Loucy (cell line): ENCODE results near the gene KCNJ11.

Experiments
- H2AFZ ChIP-seq: fragments of 200-600 bp; sonication (generic); 2 replicates; pipeline ENCODE4 v1.6.0; 2016; ENCODE audit warnings: antibody characterized with exemption, mild to moderate bottlenecking, low read length, moderate library complexity
- H3F3A ChIP-seq: fragments of 200-600 bp; 2 replicates; pipeline ENCODE4 v1.6.0; 2016; ENCODE audit warnings: antibody characterized with exemption, low read depth, mild to moderate bottlenecking
- H3K27me3 ChIP-seq: fragments of 200-600 bp; sonication (generic); 2 replicates; pipeline ENCODE4 v1.6.1; 2014; ENCODE audit warnings: low read length, mild to moderate bottlenecking; ENCODE audit not compliant: insufficient read depth, poor library complexity, severe bottlenecking
- H3K36me3 ChIP-seq: fragments of 200-600 bp; sonication (generic); 2 replicates; pipeline ENCODE4 v1.6.1; 2016; ENCODE audit warnings: low read length; ENCODE audit not compliant: insufficient read depth
- H3K4me1 ChIP-seq: fragments of 200-600 bp; sonication (generic); 2 replicates; pipeline ENCODE4 v1.5.1; 2014; ENCODE audit warnings: low read length, mild to moderate bottlenecking; ENCODE audit not compliant: insufficient read depth, poor library complexity, severe bottlenecking
- H3K4me2 ChIP-seq: fragments of 200-600 bp; sonication (generic); 2 replicates; pipeline ENCODE4 v1.6.0; 2014; ENCODE audit warnings: antibody characterized with exemption, low read length, low read depth, mild to moderate bottlenecking; ENCODE audit not compliant: poor library complexity, severe bottlenecking
- H3K4me3 ChIP-seq: fragments of 200-600 bp; sonication (generic); 2 replicates; pipeline ENCODE4 v1.5.1; 2014; ENCODE audit warnings: low read length, mild to moderate bottlenecking, mixed read lengths; ENCODE audit not compliant: poor library complexity, severe bottlenecking
- H3K79me2 ChIP-seq: fragments of 200-600 bp; sonication (generic); 2 replicates; pipeline ENCODE4 v1.6.1; 2014; ENCODE audit warnings: low read length; ENCODE audit not compliant: insufficient read depth
- H3K9ac ChIP-seq: fragments of 200-600 bp; sonication (generic); 2 replicates; pipeline ENCODE4 v1.6.0; 2014; ENCODE audit warnings: mild to moderate bottlenecking, low read depth, low read length, moderate library complexity; ENCODE audit not compliant: poor library complexity, severe bottlenecking
- H3K9me2 ChIP-seq: fragments of 200-600 bp; sonication (generic); replicated peaks from 2 replicates; pipeline ENCODE4 v1.6.1; 2016; ENCODE audit warnings: low read depth, low read length, mixed read lengths
- H3K9me3 ChIP-seq: fragments of 200-600 bp; sonication (generic); 2 replicates; pipeline ENCODE4 v1.6.1; 2014; ENCODE audit warnings: mild to moderate bottlenecking, antibody characterized with exemption, low read length, low read depth; ENCODE audit not compliant: insufficient read depth
- H4K20me1 ChIP-seq: fragments of 200-600 bp; sonication (generic); 2 replicates; pipeline ENCODE4 v1.6.0; 2014; ENCODE audit warnings: antibody characterized with exemption, low read length, mild to moderate bottlenecking; ENCODE audit not compliant: insufficient read depth, poor library complexity, severe bottlenecking
- CTCF ChIP-seq: fragments of 200-600 bp; sonication (generic); conservative IDR thresholded peaks from 2 replicates; pipeline ENCODE4 v1.5.1; 2014; ENCODE audit warnings: mild to moderate bottlenecking, antibody characterized with exemption, low read length
- EZH2phosphoT487 ChIP-seq: fragments of 200-600 bp; IDR thresholded peaks from 2 replicates; pipeline ENCODE4 v1.6.1; 2018; ENCODE audit warnings: antibody characterized with exemption, mild to moderate bottlenecking, moderate library complexity, borderline replicate concordance

The KCNJ11 gene

DNA sequence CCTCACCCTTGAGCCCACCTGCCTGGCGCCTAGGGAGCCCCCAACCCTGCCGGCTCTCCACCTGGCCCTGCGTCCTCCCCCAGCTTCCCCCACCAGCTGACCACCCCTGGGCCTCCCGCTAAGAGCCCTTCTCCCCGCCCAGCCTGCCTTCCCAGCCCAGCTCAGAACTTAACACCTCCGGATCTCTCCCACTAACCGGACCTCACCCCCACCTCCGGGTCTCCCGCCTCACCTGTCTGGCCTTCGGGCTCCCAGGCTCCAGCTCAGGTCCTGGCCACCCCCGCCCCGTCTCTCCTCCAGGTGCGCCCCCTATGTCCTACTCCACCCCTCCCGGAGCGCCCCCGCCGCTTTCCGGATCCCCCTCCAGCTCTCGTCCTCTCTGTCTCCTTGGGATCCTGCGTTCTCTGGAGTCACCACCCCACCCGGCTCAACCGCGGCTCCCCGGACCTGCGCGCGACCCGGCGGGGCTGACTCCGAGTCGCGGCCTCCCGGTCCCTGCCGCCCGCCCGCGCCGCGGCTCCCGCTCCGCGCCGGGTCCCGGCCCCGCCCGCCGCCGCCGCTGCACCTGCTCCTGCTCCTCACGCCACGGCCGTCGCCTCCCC, at the start of gene KCNJ11:
Gene KCNJ11, minus strand, starts transcription at position 51 of the 602 bp plus-strand sequence. CDS start 568 bp downstream, outside the sequence.
- H2AFZ ChIP-seq = peak within 1 kb of the TSS; percentile 96
- no peaks in the 10 kb centered on the region for H3K79me2 ChIP-seq
- H3K27me3 ChIP-seq = no peaks in the 10 kb centered on the region
- no peaks in the 10 kb centered on the region for H3K9me2 ChIP-seq
- H3F3A ChIP-seq = no peaks in the 10 kb centered on the region
- peaks cover 8% of the 10 kb centered on the region for H3K4me1 ChIP-seq
- H3K4me2 ChIP-seq = peak within 1 kb of the TSS; percentile 83
- H3K4me3 ChIP-seq = peak within 1 kb of the TSS; percentile 78
- H3K36me3 ChIP-seq = no peaks in the 10 kb centered on the region
- H4K20me1 ChIP-seq = no peaks in the 10 kb centered on the region
- no peaks in the 10 kb centered on the region for H3K9me3 ChIP-seq
- TF ChIP-seq CTCF (no peak), EZH2phosphoT487 (no peak)
- no peak within 1 kb of the TSS for H3K9ac ChIP-seq

- Histone ChIP-seq H3K4me2 (no peak overlapping the region), H3K4me1 (peaks cover 21% of the 10 kb centered on the region)
Measured at GRCh38 chr11:17437366-17437765, 48.9 kb upstream of the KCNJ11 start.

DNA sequence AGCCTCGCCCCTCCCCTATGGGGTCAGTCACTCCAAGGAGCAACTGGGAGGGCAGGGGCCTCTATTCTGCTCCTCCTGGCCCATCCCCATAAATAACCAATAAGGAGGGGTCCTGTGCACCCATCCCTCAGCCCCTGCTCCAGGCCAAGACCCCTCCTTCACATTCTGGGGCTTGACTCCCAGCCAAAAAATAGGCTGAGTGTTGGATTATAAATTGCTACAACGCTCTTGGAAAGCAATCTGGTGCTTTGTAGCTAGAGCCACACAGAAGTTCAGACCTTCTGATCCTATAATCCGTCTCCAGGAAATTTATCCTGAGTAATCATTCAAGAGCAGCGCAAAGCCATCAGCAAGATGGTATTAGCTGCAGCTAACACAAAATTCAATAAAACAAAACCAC, 45.6 kb upstream of the KCNJ11 start:
- Histone ChIP-seq H3K4me3 (no peak overlapping the region), H3K9me3 (no peaks in the 10 kb centered on the region), H3K9me2 (no peaks in the 10 kb centered on the region), H3K4me2 (peak overlapping the region; percentile 38), H3K27me3 (no peaks in the 10 kb centered on the region), H3K36me3 (no peaks in the 10 kb centered on the region), H3K4me1 (peaks cover 20% of the 10 kb centered on the region), H2AFZ (no peak overlapping the region), H3K79me2 (no peaks in the 10 kb centered on the region), H4K20me1 (no peaks in the 10 kb centered on the region), H3K9ac (no peak overlapping the region), H3F3A (no peaks in the 10 kb centered on the region)
- no peak for TF ChIP-seq EZH2phosphoT487

More at GRCh38 chr11:17437366-17437765, 48.9 kb upstream of the KCNJ11 start:
- Histone ChIP-seq H4K20me1 (no peaks in the 10 kb centered on the region), H3F3A (no peaks in the 10 kb centered on the region), H3K79me2 (no peaks in the 10 kb centered on the region), H3K4me3 (no peak overlapping the region), H3K27me3 (no peaks in the 10 kb centered on the region), H2AFZ (0 out of 2 replicates have a peak overlapping the region, but pooled peaks have one; percentile 49), H3K36me3 (no peaks in the 10 kb centered on the region), H3K9ac (no peak overlapping the region), H3K9me3 (no peaks in the 10 kb centered on the region), H3K9me2 (no peaks in the 10 kb centered on the region)
- TF ChIP-seq EZH2phosphoT487 (no peak), CTCF (no peak)

GRCh38 chr11:17432002-17432401, 43.5 kb upstream of the KCNJ11 start:
- Histone ChIP-seq H3F3A (no peaks in the 10 kb centered on the region), H3K79me2 (no peaks in the 10 kb centered on the region), H3K4me1 (peaks cover 14% of the 10 kb centered on the region), H4K20me1 (no peaks in the 10 kb centered on the region), H3K36me3 (no peaks in the 10 kb centered on the region), H2AFZ (no peak overlapping the region), H3K9ac (no peak overlapping the region), H3K4me2 (no peak overlapping the region), H3K27me3 (no peaks in the 10 kb centered on the region), H3K4me3 (no peak overlapping the region), H3K9me3 (no peaks in the 10 kb centered on the region), H3K9me2 (no peaks in the 10 kb centered on the region)
- no peak for TF ChIP-seq CTCF
- no peak for TF ChIP-seq EZH2phosphoT487
